ENCODE data around the gene FHAD1. TPM values are rescaled to one million over a fixed set of nuclear protein-coding genes. Genes with fewer than 3 reads are reported as not detected.

Gene FHAD1
- total and polyA plus RNA-seq, 9 of the 15 experiments (the other 6 are each of a cell fraction or from before 2014, with no cell fraction given), result 0.32 to 2.1 (median 1.5) TPM; not detected in 1

- TF ChIP-seq ILK (tag; IDR thresholded peaks at IDR 0.05; ENCODE audit: borderline replicate concordance, low read depth), result no peak
- peak; percentile 83 for TF ChIP-seq ZFX (CRISPR knock-in tag; IDR thresholded peaks at IDR 0.05)
- TF ChIP-seq CXXC5 (CRISPR knock-in tag; IDR thresholded peaks at IDR 0.05), result peak; percentile 52; the same call in 1 of the 2 replicates
- peak; percentile 42 for TF ChIP-seq TCF3 (CRISPR knock-in tag; IDR thresholded peaks at IDR 0.05)
- no peak for TF ChIP-seq NFIC (IDR thresholded peaks at IDR 0.05)
- TF ChIP-seq RBM34 (IDR thresholded peaks at IDR 0.05; ENCODE audit: borderline replicate concordance, insufficient read depth, low read length), result no peak
- TF ChIP-seq GATAD2A (IDR thresholded peaks at IDR 0.05), result no peak
- no peak for TF ChIP-seq ZNF766 (CRISPR knock-in tag; conservative IDR thresholded peaks at IDR 0.05)
- TF ChIP-seq, protein P1, sequence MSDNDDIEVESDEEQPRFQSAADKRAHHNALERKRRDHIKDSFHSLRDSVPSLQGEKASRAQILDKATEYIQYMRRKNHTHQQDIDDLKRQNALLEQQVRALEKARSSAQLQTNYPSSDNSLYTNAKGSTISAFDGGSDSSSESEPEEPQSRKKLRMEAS (CRISPR knock-in tag; IDR thresholded peaks at IDR 0.05), result peak; percentile 98
- TF ChIP-seq NRF1 (conservative IDR thresholded peaks at IDR 0.05 in 1 of 2, IDR thresholded peaks at IDR 0.05 in 1 of 2), result peak; percentile 22 to 32; a peak in 2 of 4 replicates
- TF ChIP-seq ZNF431 (CRISPR knock-in tag; IDR thresholded peaks at IDR 0.05), result peak; percentile 46; the same call in 1 of the 2 replicates
- TF ChIP-seq CHD7 (IDR thresholded peaks at IDR 0.05; ENCODE audit: low read depth, low read length), result no peak
- no peak for TF ChIP-seq CREB5 (CRISPR knock-in tag; IDR thresholded peaks at IDR 0.05)
- TF ChIP-seq NFYB (IDR thresholded peaks at IDR 0.05; ENCODE audit: extremely low read depth, insufficient read length), result no peak
Measured at GRCh38 chr1:15444468-15445389, 197.7 kb downstream of the FHAD1 start (continued).

Data from K562 (cell line).